Lower leg skin (tissue), 4 donors: ENCODE results near the gene PLEKHM3. TPM values are rescaled to one million over a fixed set of nuclear protein-coding genes. Genes with fewer than 3 reads are reported as not detected.
A peak's percentile ranks its signal among the peaks of the same experiment; 100 is the strongest.

ENCODE experiments used
- DNase-seq, 2 donors: peaks; one replicate each; pipeline ENCODE4 v3.0.0-alpha.2; 2019; ENCODE audit warnings: low spot score in 2 of 2
- H3K4me3 ChIP-seq: fragments of 200-600 bp; sonication (generic); 2 replicates; pipeline ENCODE4 v1.5.1; 2017; ENCODE audit warnings: mild to moderate bottlenecking, low read depth; ENCODE audit not compliant: poor library complexity, severe bottlenecking
- CTCF ChIP-seq, 3 donors: fragments of 450-650 bp; IDR thresholded peaks; one replicate each; pipeline ENCODE4 v1.5.1; 2016; ENCODE audit warnings: antibody characterized with exemption in 3 of 3, mild to moderate bottlenecking in 3 of 3, moderate library complexity in 2 of 3
- POLR2A ChIP-seq, 2 donors: fragments of 450-650 bp; IDR thresholded peaks; one replicate each; pipeline ENCODE4 v1.6.1; 2016 to 2017; ENCODE audit warnings: antibody characterized with exemption in 2 of 2, mild to moderate bottlenecking in 1 of 2, moderate library complexity in 1 of 2
- WGBS, 2 donors: methylation state at CpG; one replicate each; pipeline ENCODE4 v1.1.5; 2018; 5-methylcytosine and 5-hydroxymethylcytosine counted together
- intact Hi-C: fragments of 100-400 bp; cut with DNase I; formaldehyde crosslinking; loops from one replicate; pipeline ENCODE4 v1.15.0; 2023; ENCODE audit warnings: low total_unique reads
- total RNA-seq, 4 donors: library from RNA; depleted of rRNA; stranded (reverse); fragments of >200 nt; gene quantifications; one replicate each; pipeline ENCODE4 v1.1.0, GENCODE V29; 2016

PLEKHM3 gene
- total RNA-seq, 4 donors from 2014 or later: 18.3 to 22.2 (median 19.4) TPM

DNA sequence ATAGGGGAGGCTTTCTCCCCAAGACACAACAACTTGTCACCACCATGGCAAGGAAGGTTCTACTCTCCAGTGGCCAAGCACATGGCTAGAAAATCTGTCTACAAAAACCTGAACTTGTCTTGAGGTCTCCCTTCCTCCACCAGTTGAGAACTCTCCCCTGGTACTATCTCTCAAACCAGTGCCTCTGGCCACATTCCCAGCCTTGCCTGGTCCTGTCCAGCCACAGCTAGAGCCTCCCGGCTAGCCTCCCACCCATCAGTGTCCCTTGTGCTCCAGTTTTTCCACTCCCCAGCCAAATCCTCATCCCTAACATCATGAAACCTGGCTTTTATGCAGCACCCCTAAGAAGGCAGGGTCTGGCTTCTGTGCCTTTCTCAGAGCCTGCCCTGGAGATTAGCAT lies 234.4 kb downstream of the PLEKHM3 start:
- 56 to 80% methylated on average over 1 of the region's 1 CpG for WGBS, 2 donors
- TF ChIP-seq CTCF (IDR thresholded peaks at IDR 0.05) (no peak), POLR2A (IDR thresholded peaks at IDR 0.05) (no peak)
- DNase-seq: no peak
- intact Hi-C loops: no loop called here
- H3K4me3 ChIP-seq: no peak overlapping the region

- H3K4me3 ChIP-seq: no peak overlapping the region
- intact Hi-C loops: no loop called here
- 51 to 56% methylated on average over 4 of the region's 4 CpGs for WGBS, 2 donors
- DNase-seq: no peak
- TF ChIP-seq CTCF (IDR thresholded peaks at IDR 0.05) (no peak), POLR2A (IDR thresholded peaks at IDR 0.05) (no peak)
These were observed 237.5 kb downstream of the PLEKHM3 start for GRCh38 chr2:207787800-207788199.

GRCh38 chr2:207787017-207787416 lies 238.3 kb downstream of the PLEKHM3 start:
- intact Hi-C loops: no loop called here
- DNase-seq: no peak
- WGBS, 2 donors: 76 to 82% methylated on average over 3 of the region's 3 CpGs

DNA sequence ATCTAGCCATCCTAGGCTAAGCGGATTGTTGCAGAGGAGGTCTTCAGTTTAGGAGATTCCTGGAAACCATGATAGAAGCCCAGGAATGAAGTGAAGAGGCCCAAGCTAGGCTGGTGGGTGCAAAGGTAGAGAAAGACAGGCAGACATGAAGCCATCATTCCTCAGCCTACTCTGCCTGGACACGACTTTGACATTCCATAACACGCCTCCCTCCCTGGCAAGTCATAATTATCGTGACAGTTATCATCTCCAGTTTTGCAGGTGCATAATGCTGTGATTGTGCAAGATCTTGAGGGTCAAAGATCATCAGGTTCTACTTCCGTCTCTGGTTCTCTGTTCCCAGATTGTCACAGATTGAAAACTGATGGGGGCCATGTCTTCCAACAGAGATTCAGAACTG lies 240.4 kb downstream of the PLEKHM3 start:
- intact Hi-C loops: no loop called here
- no peak overlapping the region for H3K4me3 ChIP-seq
- TF ChIP-seq POLR2A (IDR thresholded peaks at IDR 0.05): no peak
- no peak for TF ChIP-seq CTCF (IDR thresholded peaks at IDR 0.05)
- DNase-seq: peak in 1 of 2 donors; percentile 3
- 64 to 68% methylated on average over 5 of the region's 5 CpGs for WGBS, 2 donors

More at GRCh38 chr2:207787017-207787416, 238.3 kb downstream of the PLEKHM3 start:
- TF ChIP-seq POLR2A (IDR thresholded peaks at IDR 0.05): no peak
- no peak for TF ChIP-seq CTCF (IDR thresholded peaks at IDR 0.05)
- no peak overlapping the region for H3K4me3 ChIP-seq

GRCh38 chr2:207783514-207783913 lies 241.8 kb downstream of the PLEKHM3 start:
- intact Hi-C loops: no loop called here
- no peak overlapping the region for H3K4me3 ChIP-seq
- no peak for DNase-seq
- WGBS, 2 donors: 91 to 96% methylated on average over 2 of the region's 2 CpGs
- no peak for TF ChIP-seq CTCF (IDR thresholded peaks at IDR 0.05)
- TF ChIP-seq POLR2A (IDR thresholded peaks at IDR 0.05): no peak
